HG02870 (cell line): ENCODE data around the gene CPM.
"Not testable (repeated sequence)": the region's sequence is repeated elsewhere in the genome, so short reads cannot be mapped to it uniquely, and the experiment has no call there.

Source experiments
- ATAC-seq: cut with Tn5 transposase; IDR thresholded peaks from one replicate; pipeline ENCODE4 v1.9.1; 2021; ENCODE audit warnings: mild to moderate bottlenecking, moderate library complexity; ENCODE audit not compliant: unreplicated experiment

The CPM gene

DNA sequence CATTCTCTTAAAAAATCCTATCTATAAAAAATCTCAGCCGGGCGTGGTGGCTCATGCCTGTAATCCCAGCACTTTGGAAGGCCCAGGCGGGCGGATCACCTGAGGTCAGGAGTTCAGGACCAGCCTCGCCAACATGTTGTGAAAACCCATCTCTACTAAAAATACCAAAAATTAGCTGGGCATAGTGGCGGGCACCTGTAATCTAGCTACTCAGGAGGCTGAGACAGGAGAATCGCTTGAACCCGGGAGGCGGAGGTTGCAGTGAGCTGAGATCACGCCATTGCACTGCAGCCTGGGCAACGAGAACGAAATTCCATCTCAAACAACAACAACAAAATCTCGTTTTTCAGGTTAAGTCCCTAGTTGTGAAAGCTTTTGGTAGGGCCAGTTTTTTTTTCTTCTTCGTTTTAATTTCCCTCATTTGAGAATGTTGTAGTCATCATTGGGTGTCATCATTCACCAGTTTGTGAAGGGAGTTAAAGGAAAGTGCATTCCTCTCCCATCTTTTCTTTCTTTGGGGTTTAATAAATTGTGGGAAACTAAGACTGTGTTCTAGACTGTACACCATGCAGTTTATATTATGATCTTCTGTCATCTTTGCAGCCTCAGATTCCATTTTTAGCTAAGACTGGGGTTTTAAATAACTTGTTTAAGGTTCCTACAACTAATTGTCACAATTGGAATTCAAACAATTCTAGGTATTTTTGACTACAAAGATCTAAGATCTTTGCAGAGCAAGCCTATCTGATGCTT is 101.0 kb downstream of the CPM start:
- ATAC-seq: no peak

DNA sequence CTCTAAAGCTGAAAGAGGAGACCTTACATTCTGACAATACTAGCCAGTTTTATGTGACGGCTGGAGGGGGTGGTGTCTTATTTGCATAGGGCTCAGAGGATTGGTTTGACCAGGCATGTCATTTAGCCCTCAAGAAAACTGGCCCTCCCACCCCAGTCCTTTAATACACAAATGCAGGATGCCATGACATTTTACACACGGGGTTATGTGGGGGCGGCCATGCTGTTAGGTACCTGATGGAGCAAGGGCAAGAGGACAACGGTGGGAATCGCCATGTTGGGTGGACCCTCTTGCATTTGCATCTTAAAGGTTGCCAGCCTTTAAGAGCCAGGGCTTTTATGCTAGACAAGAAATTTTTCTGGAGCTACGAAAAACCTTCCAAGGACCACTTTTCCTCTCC is 101.7 kb downstream of the CPM start:
- ATAC-seq: no peak

DNA sequence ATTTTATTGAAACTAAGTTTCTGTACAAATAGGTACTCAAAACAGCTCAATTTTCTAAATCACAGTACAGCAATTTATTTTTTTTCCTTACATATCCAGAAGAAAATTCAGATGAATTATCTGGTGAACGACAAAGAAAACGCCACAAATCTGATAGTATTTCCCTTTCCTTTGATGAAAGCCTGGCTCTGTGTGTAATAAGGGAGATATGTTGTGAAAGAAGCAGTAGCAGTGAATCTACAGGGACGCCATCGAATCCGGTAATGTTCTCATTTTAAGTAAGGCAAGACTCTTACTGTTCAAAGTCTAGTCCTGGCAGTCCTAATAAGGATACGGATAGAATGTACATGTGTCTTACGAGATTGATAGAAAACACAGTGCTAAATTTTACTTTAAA is 104.3 kb downstream of the CPM start:
- ATAC-seq: no peak

DNA sequence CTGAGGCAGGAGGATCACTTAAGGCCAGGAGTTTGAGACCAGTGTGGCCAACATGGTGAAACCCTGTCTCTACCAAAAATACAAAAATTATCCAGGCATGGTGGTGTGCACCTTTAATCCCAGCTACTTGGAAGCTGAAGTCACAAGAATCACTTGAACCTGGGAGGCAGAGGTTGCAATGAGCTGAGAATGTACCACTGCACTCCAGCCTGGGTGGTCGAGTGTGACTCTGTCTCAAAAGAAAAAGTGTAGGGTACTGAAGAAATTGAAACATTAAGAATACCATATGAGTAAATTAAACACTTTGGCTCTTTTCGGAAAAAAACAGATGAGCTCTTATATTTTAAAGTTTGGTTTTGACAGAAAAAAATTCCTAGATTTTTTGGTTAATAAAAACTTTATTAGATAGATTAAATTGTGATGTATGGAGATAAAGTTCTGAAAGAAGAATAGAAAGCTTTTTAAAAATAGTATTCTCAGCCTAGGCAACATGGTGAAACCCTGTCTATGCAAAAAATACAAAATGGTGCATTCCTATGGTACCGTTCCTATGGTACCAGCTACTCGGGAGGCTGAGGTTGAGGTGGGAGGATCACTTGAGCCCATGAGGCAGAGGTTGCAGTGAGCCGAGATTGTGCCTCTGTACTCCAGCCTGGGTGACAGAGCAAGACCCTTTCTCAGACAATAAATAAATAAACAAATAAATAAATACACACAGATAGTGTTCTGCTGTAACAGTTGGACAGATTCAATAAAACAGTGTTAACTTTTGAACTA is 104.9 kb downstream of the CPM start:
- no peak for ATAC-seq

DNA sequence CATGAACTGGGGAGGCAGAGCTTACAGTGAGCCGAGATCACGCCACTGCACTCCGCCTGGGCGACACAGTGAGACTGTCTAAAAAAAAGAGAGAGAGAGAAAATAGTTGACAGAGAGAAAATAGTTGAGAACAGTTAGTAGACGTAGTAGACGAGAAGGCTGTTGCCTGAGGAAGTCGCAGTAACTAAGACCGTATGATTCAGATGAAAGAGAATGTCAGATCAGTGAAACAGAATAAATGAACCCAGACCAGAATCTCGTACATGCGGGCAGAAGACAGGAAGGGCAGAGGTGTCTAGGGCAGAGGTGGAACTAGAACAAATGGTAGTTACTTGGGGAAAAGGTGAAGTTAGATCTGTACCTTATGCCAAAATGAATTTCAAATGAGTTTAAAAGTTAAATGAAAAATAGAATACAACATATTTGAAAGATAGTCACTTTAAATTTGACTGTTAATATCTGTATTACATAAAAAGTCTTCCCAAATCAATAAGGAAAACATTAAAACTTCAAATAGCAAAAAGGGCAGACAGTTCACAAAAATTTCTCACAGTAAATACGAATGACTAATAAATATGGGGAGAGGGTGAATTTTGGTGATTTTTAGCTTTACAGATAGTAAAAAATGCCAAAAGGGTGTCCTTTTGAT is 107.3 kb downstream of the CPM start:
- no peak for ATAC-seq

DNA sequence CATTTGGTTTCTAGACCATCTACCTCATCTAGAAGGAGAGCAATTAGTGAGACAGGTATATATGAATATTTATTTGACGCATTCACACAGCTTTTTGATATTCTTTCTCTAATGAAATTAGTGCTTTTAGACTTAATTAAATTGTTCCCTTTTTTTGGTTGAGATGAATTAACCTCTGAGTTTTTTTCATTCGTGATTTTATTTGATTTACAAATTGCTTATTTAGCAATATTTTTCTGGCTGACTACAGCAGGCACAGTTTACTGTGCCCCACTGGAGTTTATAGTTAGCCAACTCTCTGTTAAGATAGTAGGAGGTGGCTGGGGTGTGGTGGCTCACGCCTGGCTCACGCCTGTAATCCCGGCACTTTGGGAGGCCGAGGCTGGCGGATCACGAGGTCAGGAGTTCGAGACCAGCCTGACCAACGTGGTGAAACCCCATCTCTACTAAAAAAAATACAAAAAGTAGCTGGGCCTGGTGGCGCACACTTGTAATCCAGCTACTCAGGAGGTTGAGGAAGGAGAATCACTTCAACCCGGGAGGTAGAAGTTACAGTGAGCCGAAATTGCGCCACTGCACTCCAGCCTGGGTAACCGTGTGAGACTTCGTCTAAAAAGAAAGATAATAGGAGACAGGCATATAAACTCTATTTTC is 108.2 kb downstream of the CPM start:
- no peak for ATAC-seq

DNA sequence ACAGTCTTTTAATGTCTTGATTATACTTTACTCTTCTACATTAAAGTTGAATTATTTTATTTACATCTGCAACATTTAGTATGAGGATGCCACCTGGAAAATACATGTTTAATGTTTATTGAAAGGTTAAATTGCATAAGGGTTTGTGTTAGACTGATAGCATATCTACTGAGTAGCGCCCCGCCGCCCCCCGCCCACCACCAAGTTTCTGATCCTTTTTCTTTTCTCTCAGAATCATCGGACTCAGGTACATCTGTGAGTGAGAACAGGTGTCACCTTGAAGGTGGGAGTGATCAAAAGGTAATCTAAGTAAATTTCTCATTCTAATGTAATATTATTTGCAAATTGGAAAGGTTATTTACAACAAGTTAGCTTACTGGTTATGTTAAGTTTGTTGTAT is 108.8 kb downstream of the CPM start:
- no peak for ATAC-seq

DNA sequence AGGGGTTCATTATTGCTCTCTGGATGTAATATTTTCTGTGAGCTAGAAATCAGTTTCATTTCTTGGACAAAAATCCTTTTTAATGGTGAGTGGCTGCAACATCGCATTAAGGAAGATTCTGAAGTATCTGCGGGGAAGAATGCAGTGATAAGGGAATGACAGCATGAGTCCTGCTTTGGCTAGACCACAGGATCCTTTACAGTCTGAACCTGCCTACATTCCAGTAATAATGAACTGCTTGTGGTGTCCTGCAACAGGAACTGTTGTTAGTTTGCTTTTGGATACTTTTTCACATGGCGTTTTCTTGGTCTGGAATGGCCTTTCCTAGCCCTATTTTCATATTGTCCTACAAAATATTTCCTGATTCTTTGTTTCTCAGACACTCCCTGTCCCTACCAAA is 109.3 kb downstream of the CPM start:
- no peak for ATAC-seq

DNA sequence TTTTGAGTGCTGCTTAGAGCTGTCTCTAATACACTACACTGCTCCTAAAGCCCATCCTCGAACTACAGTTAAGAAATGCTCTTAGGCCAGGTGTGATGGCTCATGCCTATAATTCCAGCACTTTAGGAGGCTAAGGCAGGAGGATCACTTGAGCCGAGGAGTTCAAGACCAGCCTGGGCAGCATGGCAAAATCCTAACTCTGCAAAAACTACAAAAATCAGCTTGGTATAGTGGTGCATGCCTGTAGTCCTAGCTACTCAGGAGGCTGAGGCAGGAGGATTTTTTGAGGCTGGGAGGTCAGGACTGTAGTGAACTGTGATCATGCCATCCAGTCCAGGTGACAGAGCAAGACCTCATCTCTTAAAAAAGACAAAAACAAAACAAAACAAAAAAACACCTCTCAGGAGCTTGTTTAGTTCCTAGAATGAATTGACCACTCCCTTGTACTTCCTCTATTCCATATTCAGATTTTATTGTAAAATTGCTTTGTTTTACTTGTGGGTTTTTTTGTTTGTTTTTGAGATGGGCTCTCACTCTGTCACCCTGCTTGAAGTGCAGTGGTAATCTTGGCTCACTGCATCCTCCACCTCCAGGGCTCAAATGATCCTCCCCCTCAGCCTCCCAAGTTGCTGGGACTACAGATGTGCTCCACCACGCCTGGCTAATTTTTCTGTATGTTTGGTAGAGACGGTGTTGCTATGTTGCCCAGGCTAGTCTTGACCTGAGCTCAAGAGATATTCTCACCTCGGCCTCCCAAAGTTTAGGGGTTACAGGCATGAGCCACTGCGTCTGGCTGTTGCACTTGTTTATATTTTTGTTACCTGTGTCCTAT is 111.4 kb downstream of the CPM start:
- ATAC-seq: no peak

DNA sequence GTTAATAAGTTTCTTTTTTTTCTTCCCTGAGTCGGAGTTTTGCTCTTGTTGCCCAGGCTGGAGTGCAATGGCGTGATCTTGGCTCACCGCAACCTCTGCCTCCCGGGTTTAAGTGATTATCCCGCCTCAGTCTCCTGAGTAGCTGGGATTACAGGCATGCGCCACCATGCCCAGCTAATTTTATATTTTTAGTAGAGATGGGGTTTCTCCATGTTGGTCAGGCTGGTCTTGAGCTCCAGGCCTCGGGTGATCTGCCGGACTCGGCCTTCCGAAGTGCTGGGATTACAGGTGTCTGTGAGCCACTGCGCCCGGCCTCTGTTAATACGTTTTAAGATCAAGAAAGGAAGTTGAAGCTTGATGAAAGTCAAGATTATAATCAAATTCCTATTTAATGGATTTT is 113.5 kb downstream of the CPM start:
- ATAC-seq: not testable (repeated sequence)

DNA sequence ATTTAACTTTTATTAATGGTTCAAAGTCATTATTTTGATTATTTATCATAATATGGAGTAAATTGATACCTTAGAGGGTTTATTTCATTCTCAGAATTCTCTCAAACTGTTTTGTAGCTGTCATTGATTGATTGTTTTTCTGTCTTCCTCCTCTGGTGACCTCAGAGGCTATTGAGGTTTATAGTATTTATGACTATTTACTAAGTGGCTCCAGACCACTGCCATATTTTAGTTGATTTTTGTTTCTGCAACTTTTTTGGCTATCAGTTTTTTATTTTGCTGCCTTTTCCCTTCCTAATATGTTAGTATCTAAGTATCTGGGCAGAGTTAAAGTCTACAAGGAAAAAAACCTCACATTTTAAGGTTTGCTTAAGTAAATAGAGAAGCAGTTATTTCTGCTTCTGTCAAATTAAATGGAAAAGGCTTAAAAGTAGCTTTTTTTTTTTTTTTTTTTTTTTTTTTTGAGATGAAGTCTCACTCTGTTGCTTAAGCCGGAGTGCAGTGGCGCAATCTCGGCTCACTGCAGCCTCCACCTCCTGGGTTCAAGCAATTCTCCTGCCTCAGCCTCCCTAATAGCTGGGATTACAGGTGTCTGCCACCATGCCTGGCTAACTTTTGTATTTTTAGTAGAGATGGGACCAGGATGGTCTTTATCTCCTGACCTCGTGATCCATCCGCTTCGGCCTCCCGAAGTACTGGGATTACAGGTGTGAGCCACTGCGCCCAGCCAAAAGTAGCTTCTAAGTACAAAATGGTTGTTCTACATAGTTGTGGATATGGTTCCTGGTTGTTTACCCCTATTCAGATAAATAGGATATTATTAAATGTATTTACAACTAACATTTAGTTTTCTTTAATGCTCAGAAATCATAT is 116.8 kb downstream of the CPM start:
- ATAC-seq: no peak

DNA sequence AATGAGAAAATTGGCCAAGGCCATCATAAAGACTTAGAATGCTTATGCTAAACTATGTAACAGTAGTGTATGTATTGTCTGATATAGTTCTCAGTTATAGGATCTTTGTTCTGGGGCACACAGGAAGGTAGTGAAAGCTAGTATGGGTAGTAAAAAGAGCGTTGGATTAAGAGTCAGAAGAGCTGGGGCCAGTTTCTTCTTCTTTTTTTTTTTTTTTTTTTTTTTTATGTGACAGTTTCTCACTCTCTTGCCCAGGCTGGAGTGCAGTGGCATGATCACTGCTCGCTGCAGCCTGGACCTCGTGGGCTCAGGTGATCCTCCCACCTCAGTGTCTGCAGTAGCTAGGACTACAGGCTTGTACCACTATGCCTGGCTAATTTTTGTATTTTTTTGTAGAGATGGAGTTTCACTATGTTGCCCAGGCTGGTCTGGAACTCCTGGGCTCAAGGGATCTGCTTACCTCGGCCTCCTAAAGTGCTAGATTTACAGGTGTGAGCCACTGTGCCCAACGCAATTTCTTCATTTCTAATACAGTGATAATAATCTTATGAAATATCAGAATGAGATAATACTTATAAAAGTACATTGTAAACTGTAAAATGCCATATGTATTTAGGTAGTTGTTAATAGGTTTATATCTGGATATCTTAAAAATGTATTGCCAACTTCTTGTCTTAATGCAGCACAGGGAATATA is 117.6 kb downstream of the CPM start:
- ATAC-seq: no peak

DNA sequence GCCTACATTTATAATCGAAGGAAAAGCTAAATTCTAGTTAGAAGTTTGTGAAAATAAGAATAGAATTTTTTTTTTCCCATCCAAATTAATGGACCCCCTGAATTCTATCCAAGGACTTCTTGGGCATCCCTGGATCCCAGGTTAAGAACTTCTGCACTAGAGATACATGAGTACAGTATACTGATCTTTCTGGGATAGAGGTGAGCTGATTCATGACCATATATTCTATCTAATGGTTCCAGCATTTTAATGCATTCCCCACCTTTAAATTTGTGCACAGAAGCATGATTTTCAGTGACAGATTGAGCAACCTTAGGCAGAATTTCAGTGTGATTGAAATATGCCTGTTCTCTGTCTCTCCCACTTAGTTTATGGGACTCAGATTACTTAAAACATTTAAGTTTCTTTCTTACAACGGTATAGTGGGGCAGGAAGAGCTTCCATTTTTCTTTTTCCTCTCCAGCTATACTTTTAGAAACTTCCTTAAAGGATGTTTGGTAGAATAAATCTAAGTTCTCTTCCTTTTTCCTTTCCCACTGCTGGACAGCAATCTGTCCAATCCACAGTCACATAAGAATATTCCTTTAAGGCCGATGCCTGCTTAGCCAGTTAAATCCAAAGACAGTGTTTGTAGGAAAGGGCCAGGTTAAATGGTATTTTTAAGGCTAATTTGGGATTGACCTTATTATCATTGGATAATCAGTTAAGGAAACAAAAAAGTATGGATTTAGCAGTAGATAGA is 118.3 kb downstream of the CPM start:
- ATAC-seq: no peak

DNA sequence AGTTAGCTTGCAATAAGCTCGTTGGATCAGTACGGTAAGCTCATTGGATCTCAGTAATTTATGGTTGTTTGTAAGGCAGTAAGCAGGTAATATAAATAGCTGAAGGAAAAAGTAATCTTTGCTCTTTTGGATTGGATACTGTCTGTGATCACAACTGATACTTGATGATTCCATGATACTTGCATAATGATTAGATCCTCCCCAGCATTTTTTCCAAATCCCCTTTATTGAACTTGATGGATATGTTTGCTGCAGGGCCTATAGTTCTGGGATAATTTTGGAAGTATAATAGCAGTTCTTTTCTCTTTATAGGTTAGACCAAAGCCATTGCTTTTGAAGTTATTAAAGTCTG is 119.8 kb downstream of the CPM start:
- ATAC-seq: no peak

DNA sequence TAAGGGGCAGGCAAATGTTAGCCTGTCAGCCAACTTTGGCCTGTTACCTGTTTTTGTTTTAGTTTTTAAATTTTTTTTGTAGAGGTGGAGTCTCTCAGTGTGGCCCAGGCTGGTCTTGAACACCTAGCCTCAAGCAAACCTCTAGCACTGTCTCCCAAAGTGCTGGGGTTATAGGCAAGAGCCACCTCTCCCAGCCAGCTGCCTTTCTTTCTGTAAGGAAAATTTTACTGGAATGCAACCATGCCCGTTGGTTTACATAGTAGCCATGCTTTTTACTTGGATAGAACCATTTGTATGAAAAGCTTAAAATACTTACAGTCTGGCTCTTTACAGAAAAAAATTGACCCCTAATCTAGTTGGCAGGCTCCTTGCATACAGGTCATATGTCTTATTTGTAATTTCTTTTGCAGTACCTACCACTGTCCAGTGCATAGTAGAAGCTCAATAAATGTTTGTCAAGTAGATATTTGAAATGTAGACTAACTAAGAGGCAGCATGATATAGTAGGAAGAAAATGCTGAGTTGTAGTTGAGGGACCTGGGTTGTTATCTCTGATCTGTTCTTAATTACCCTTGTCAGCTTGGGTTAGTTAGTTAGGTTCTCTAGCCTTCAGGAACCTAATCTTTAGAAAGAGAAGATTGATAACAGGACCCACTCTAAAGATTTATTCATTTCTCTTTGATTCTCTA is 120.3 kb downstream of the CPM start:
- ATAC-seq: no peak

DNA sequence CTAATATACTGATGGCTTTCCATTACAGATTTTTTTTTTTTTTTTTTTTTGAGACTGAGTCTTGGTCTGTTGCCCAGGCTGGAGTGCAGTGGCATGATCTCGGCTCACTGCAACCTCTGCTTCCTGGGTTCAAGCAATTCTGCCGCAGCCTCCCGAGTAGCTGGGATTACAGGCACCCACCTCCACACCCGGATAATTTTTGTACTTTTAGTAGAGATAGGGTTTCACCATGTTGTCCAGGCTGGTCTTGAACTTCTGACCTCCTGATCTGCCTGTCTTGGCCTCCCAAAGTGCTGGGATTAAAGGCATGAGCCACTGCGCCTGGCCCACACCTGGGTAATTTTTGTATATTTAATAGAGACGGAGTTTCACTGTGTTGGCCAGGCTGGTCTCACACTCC is 121.4 kb downstream of the CPM start:
- not testable (repeated sequence) for ATAC-seq

DNA sequence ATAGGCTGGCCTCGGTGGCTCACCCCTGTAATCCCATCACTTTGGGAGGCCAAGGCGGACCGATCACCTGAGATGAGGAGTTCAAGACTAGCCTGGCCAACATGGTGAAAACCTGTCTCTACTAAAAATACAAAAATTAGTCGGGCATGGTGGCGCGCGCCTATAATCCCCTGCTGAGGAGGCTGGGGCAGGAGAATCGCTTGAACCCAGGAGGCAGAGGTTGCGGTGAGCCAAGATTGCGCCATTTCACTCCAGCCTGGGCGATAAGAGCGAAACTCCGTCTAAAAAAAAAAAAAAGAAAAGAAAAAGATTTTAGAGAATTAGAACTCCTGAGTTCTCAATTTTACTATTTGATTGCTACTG is 123.0 kb downstream of the CPM start:
- ATAC-seq: not testable (repeated sequence)
